GM12878 (cell line): ENCODE results near the gene SLC6A1. TPM values are rescaled to one million over a fixed set of nuclear protein-coding genes. Genes with fewer than 3 reads are reported as not detected.

ENCODE experiments used
- ATAC-seq: fragments of 200-7000 bp; cut with Tn5 transposase; 3 replicates; pipeline ENCODE4 v1.9.1; 2020; ENCODE audit warnings: mild to moderate bottlenecking, moderate library complexity
- BruUV-seq: library from RNA; stranded (reverse); fragments of 400-500 nt; replicated peaks from 2 replicates; lab custom pipeline; 2021; lab: Mats Ljungman, UMichigan
- CTCF ChIA-PET: fragments of 300-600 bp; sonication (Branson Sonifier 250); formaldehyde crosslinking; extraction: SDS; loops from one replicate; lab custom pipeline; 2021; ENCODE audit warnings: inconsistent platforms; lab: Yijun Ruan, JAX
- POLR2A ChIA-PET: fragments of 350-600 bp; formaldehyde crosslinking; extraction: SDS; loops from one replicate; lab custom pipeline; 2021; ENCODE audit warnings: inconsistent platforms; lab: Charles Lee
- RAD21 ChIA-PET: fragments of 300-600 bp; sonication (Branson Sonifier 250); formaldehyde crosslinking; loops from one replicate; lab custom pipeline; 2023; ENCODE audit warnings: antibody characterized with exemption; ENCODE audit not compliant: unreplicated experiment; lab: Charles Lee
- SMC1A ChIA-PET: fragments of 300-600 bp; sonication (Branson Sonifier 250); formaldehyde crosslinking; loops from one replicate; lab custom pipeline; 2023; ENCODE audit not compliant: unreplicated experiment, uncharacterized antibody; lab: Charles Lee
- DNase-seq: peaks from one replicate; pipeline ENCODE4 v3.0.0-alpha.2; 2011; ENCODE audit warnings: low read depth, low spot score
- FAIRE-seq: peaks from 3 replicates; lab custom pipeline; 2011; peaks lifted over from hg19 to GRCh38; lab: Jason Lieb, UNC
- H2AFZ ChIP-seq: 2 replicates; pipeline ENCODE4 v1.6.0; 2011; ENCODE audit warnings: low read depth, low read length, control low read depth; ENCODE audit not compliant: control insufficient read depth
- H3K27ac ChIP-seq: 2 replicates; pipeline ENCODE4 v1.5.1; 2011; ENCODE audit warnings: control low read depth; ENCODE audit not compliant: control insufficient read depth, insufficient read depth
- H3K27me3 ChIP-seq, 2 experiments: replicated peaks in 1 of 2; 2 replicates each; pipeline versions ENCODE4 v1.6.0 to v1.6.1; 2011; ENCODE audit warnings: low read length in 1 of 2; ENCODE audit not compliant: control insufficient read depth in 2 of 2, insufficient read depth in 2 of 2
- H3K36me3 ChIP-seq, 2 experiments: 2 replicates each; pipeline ENCODE4 v1.5.1; 2011; ENCODE audit warnings: low read length in 1 of 2; ENCODE audit not compliant: control insufficient read depth in 2 of 2, insufficient read depth in 2 of 2
- H3K4me1 ChIP-seq: 2 replicates; pipeline ENCODE4 v1.6.1; 2011; ENCODE audit warnings: mild to moderate bottlenecking, low read length, moderate library complexity, mixed read lengths; ENCODE audit not compliant: control insufficient read depth, insufficient read depth
- H3K4me2 ChIP-seq: 2 replicates; pipeline ENCODE4 v1.6.0; 2011; ENCODE audit warnings: control low read depth; ENCODE audit not compliant: control insufficient read depth, insufficient read depth
- H3K4me3 ChIP-seq: fragments of 200-600 bp; sonication (generic); 2 replicates; pipeline ENCODE4 v1.5.1; 2016
- H3K79me2 ChIP-seq: 2 replicates; pipeline ENCODE4 v1.6.0; 2011; ENCODE audit warnings: low read length; ENCODE audit not compliant: control insufficient read depth, insufficient read depth
- H3K9ac ChIP-seq: 2 replicates; pipeline ENCODE4 v1.8.0; 2011; ENCODE audit warnings: low read length, control low read depth, mixed read lengths; ENCODE audit not compliant: control insufficient read depth, insufficient read depth
- H3K9me3 ChIP-seq: replicated peaks from 3 replicates; pipeline ENCODE4 v1.5.1; 2011; ENCODE audit warnings: mild to moderate bottlenecking, low read length; ENCODE audit not compliant: control insufficient read depth, insufficient read depth
- H4K20me1 ChIP-seq: 2 replicates; pipeline ENCODE4 v1.6.0; 2011; ENCODE audit not compliant: control insufficient read depth, insufficient read depth
- BCL11A ChIP-seq: IDR thresholded peaks from 2 replicates; pipeline ENCODE4 v1.6.1; 2011; ENCODE audit warnings: low read depth, low read length
- DPF2 ChIP-seq: fragments of 450-650 bp; IDR thresholded peaks from 2 replicates; pipeline ENCODE4 v1.6.1; 2017; ENCODE audit warnings: mild to moderate bottlenecking
- ELK1 ChIP-seq: IDR thresholded peaks from 2 replicates; pipeline ENCODE4 v1.6.1; 2012; ENCODE audit warnings: low read depth, low read length, improper control_type of control experiment
- ESRRA ChIP-seq: IDR thresholded peaks from 2 replicates; pipeline ENCODE4 v1.6.1; 2012; ENCODE audit warnings: mild to moderate bottlenecking, low read length, improper control_type of control experiment
- KAT2A ChIP-seq: conservative IDR thresholded peaks from 2 replicates; pipeline ENCODE4 v1.6.1; 2011; ENCODE audit warnings: low read depth, low read length; ENCODE audit not compliant: control insufficient read depth
- MAX ChIP-seq: IDR thresholded peaks from 2 replicates; pipeline ENCODE4 v1.6.1; 2012; ENCODE audit warnings: low read depth, low read length, improper control_type of control experiment
- MEF2A ChIP-seq: IDR thresholded peaks from 2 replicates; pipeline ENCODE4 v1.6.1; 2011; ENCODE audit warnings: low read depth, mild to moderate bottlenecking, low read length, moderate library complexity; ENCODE audit not compliant: insufficient read depth
- NFIC ChIP-seq: IDR thresholded peaks from 2 replicates; pipeline ENCODE4 v1.6.1; 2012; ENCODE audit warnings: low read depth, mild to moderate bottlenecking, inconsistent platforms, low read length, moderate library complexity
- PML ChIP-seq: IDR thresholded peaks from 2 replicates; pipeline ENCODE4 v1.6.1; 2012; ENCODE audit warnings: low read length, inconsistent platforms
- RAD51 ChIP-seq: fragments of 450-650 bp; IDR thresholded peaks from 2 replicates; pipeline ENCODE4 v1.6.1; 2016; ENCODE audit warnings: moderate library complexity, mild to moderate bottlenecking, inconsistent platforms
- RELB ChIP-seq: fragments of 450-650 bp; IDR thresholded peaks from 2 replicates; pipeline ENCODE4 v1.6.1; 2017; ENCODE audit warnings: low read depth, mild to moderate bottlenecking, moderate library complexity
- WGBS: methylation state at CpG from one replicate; pipeline ENCODE4 v1.1.6; 2016; ENCODE audit warnings: low lambda C conversion rate; ENCODE audit not compliant: insufficient replicate concordance, insufficient coverage; ENCODE audit errors: missing lambda C conversion rate; 5-methylcytosine and 5-hydroxymethylcytosine counted together
- in situ Hi-C: fragments of 300-500 bp; cut with MboI; formaldehyde crosslinking; loops from 9 replicates; pipeline ENCODE4 v1.14.3; 2018; ENCODE audit warnings: mixed read lengths
- intact Hi-C: fragments of 100-400 bp; cut with micrococcal nuclease; formaldehyde crosslinking; loops from one replicate; pipeline ENCODE4 v1.14.2; 2022; ENCODE audit not compliant: unreplicated experiment
- polyA plus RNA-seq, 11 experiments: library from polyadenylated mRNA; depleted of rRNA in 4 of 11; unstranded in 6 of 11; stranded (reverse) in 5 of 11; fragments of >200 nt; fragmentation: Nextera tagmentation in 4 of 11; fragmentation: Illumina TruSeq in 1 of 11; extraction: Ambion mirVana in 4 of 11; extraction: Trizol in 1 of 11; gene quantifications; 1 replicate in 1 of 11; 2 replicates in 10 of 11; pipeline versions ENCODE4 v1.2.1 to v1.2.3, GENCODE V29; 2011 to 2016; ENCODE audit warnings: inconsistent platforms in 2 of 11, missing spikeins in 2 of 11, low read depth in 1 of 11
- total RNA-seq, 4 experiments: library from RNA; depleted of rRNA in 3 of 4; stranded (reverse); fragments of >200 nt in 3 of 4; fragmentation: Illumina TruSeq in 1 of 4; extraction: Trizol in 1 of 4; gene quantifications; 2 replicates each; pipeline versions ENCODE4 v1.2.1 to v1.2.3, GENCODE V29; 2013 to 2021
- TF ChIP-seq, protein P1 (sequence below): fragments of 450-650 bp; IDR thresholded peaks from 2 replicates; pipeline ENCODE4 v1.6.1; 2017; ENCODE audit warnings: mild to moderate bottlenecking, moderate library complexity
- TF ChIP-seq, protein P2 (sequence below): fragments of 450-650 bp; IDR thresholded peaks from 2 replicates; pipeline ENCODE4 v1.6.1; 2017; ENCODE audit warnings: borderline replicate concordance

The SLC6A1 gene
- total and polyA plus RNA-seq, 10 of the 15 experiments (the other 5 are each of a cell fraction or from before 2014, with no cell fraction given), result not detected

GRCh38 chr3:11033871-11034270 lies 41.3 kb downstream of the SLC6A1 start (continued):
- TF ChIP-seq, protein P1, sequence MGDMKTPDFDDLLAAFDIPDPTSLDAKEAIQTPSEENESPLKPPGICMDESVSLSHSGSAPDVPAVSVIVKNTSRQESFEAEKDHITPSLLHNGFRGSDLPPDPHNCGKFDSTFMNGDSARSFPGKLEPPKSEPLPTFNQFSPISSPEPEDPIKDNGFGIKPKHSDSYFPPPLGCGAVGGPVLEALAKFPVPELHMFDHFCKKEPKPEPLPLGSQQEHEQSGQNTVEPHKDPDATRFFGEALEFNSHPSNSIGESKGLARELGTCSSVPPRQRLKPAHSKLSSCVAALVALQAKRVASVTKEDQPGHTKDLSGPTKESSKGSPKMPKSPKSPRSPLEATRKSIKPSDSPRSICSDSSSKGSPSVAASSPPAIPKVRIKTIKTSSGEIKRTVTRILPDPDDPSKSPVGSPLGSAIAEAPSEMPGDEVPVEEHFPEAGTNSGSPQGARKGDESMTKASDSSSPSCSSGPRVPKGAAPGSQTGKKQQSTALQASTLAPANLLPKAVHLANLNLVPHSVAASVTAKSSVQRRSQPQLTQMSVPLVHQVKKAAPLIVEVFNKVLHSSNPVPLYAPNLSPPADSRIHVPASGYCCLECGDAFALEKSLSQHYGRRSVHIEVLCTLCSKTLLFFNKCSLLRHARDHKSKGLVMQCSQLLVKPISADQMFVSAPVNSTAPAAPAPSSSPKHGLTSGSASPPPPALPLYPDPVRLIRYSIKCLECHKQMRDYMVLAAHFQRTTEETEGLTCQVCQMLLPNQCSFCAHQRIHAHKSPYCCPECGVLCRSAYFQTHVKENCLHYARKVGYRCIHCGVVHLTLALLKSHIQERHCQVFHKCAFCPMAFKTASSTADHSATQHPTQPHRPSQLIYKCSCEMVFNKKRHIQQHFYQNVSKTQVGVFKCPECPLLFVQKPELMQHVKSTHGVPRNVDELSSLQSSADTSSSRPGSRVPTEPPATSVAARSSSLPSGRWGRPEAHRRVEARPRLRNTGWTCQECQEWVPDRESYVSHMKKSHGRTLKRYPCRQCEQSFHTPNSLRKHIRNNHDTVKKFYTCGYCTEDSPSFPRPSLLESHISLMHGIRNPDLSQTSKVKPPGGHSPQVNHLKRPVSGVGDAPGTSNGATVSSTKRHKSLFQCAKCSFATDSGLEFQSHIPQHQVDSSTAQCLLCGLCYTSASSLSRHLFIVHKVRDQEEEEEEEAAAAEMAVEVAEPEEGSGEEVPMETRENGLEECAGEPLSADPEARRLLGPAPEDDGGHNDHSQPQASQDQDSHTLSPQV, result no peak
- TF ChIP-seq ESRRA, result no peak
- TF ChIP-seq PML, result no peak
- TF ChIP-seq DPF2, result no peak
- TF ChIP-seq KAT2A, result no peak

- no TSS peak for BruUV-seq
- ChIA-PET CTCF (no interaction called here), POLR2A (no interaction called here), SMC1A (no interaction called here), RAD21 (no interaction called here)
- Histone ChIP-seq H3K9ac (no peak overlapping the region), H3K9me3 (no peaks in the 10 kb centered on the region), H3K27ac (no peak overlapping the region), H3K4me3 (no peak overlapping the region), H3K4me2 (no peak overlapping the region), H2AFZ (no peak overlapping the region), H3K27me3 (no peaks in the 10 kb centered on the region; a peak in 3 of 4 replicates), H3K36me3 (no peaks in the 10 kb centered on the region), H3K79me2 (no peaks in the 10 kb centered on the region), H3K4me1 (no peaks in the 10 kb centered on the region), H4K20me1 (no peaks in the 10 kb centered on the region)
- FAIRE-seq, result no peak
- 0% methylated on average over 3 of the region's 5 CpGs for WGBS
- no peak for DNase-seq
- intact Hi-C loops (no loop called here), in situ Hi-C loops (no loop called here)
- no peak for ATAC-seq
- TF ChIP-seq, protein P2, sequence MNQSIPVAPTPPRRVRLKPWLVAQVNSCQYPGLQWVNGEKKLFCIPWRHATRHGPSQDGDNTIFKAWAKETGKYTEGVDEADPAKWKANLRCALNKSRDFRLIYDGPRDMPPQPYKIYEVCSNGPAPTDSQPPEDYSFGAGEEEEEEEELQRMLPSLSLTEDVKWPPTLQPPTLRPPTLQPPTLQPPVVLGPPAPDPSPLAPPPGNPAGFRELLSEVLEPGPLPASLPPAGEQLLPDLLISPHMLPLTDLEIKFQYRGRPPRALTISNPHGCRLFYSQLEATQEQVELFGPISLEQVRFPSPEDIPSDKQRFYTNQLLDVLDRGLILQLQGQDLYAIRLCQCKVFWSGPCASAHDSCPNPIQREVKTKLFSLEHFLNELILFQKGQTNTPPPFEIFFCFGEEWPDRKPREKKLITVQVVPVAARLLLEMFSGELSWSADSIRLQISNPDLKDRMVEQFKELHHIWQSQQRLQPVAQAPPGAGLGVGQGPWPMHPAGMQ, result no peak
- TF ChIP-seq MAX, result no peak
- TF ChIP-seq MEF2A, result no peak
- no peak for TF ChIP-seq NFIC
- no peak for TF ChIP-seq BCL11A
- no peak for TF ChIP-seq RAD51
- no peak for TF ChIP-seq RELB
- TF ChIP-seq ELK1, result no peak
Measured at GRCh38 chr3:11034309-11034985, 41.9 kb downstream of the SLC6A1 start.
